Transverse colon (tissue), 4 donors: ENCODE data around the gene FNBP1L. TPM values are rescaled to one million over a fixed set of nuclear protein-coding genes. Genes with fewer than 3 reads are reported as not detected.
A peak's percentile ranks its signal among the peaks of the same experiment; 100 is the strongest.

Source experiments
- DNase-seq: peaks from one replicate; pipeline ENCODE4 v3.0.0-alpha.2; 2019
- H3K27ac ChIP-seq, 4 donors: fragments of 200-600 bp; sonication (generic); 2 replicates each; pipeline ENCODE4 v1.5.1; 2016 to 2018; ENCODE audit warnings: inconsistent platforms in 4 of 4
- H3K27me3 ChIP-seq: fragments of 200-600 bp; sonication (generic); 2 replicates; pipeline ENCODE4 v1.5.1; 2017; ENCODE audit warnings: inconsistent platforms
- H3K36me3 ChIP-seq, 4 donors: fragments of 200-600 bp; sonication (generic); 2 replicates each; pipeline ENCODE4 v1.5.1; 2017 to 2019; ENCODE audit warnings: inconsistent platforms in 4 of 4
- H3K4me1 ChIP-seq, 4 donors: fragments of 200-600 bp; sonication (generic); 2 replicates each; pipeline ENCODE4 v1.5.1; 2017 to 2020; ENCODE audit warnings: inconsistent platforms in 4 of 4
- H3K4me3 ChIP-seq, 4 donors: fragments of 200-600 bp; sonication (generic); 1 replicate in 1 of 4; 2 replicates in 3 of 4; pipeline versions ENCODE4 v1.5.1 to v1.6.1; 2017 to 2019; ENCODE audit warnings: inconsistent platforms in 4 of 4
- H3K9me3 ChIP-seq, 2 donors: fragments of 200-600 bp; sonication (generic); 2 replicates each; pipeline ENCODE4 v1.5.1; 2017 to 2019; ENCODE audit warnings: inconsistent platforms in 2 of 2
- EP300 ChIP-seq: sonication (generic); formaldehyde crosslinking; IDR thresholded peaks from one replicate; pipeline ENCODE4 v1.6.1; 2017; ENCODE audit warnings: antibody characterized with exemption, low read depth
- POLR2A ChIP-seq: fragments of 450-650 bp; IDR thresholded peaks from one replicate; pipeline ENCODE4 v1.6.1; 2016; ENCODE audit warnings: antibody characterized with exemption, mild to moderate bottlenecking, moderate library complexity
- POLR2AphosphoS5 ChIP-seq, 3 donors: sonication (generic); formaldehyde crosslinking; IDR thresholded peaks; one replicate each; pipeline ENCODE4 v1.6.1; 2016; ENCODE audit warnings: antibody characterized with exemption in 3 of 3
- WGBS, 2 donors: methylation state at CpG; one replicate each; pipeline ENCODE4 v1.1.5; 2018; ENCODE audit warnings: low coverage in 1 of 2; 5-methylcytosine and 5-hydroxymethylcytosine counted together
- in situ Hi-C, 4 donors: fragments of 200-750 bp; cut with MboI; loops; one replicate each; pipeline versions ENCODE4 v1.15.0 to v1.15.1; 2017; ENCODE audit warnings: low sequenced_read_pairs in 3 of 4, low pct_ligation_motif_present in 1 of 4, low pct_unique_long_range_greater_than_20kb in 1 of 4
- intact Hi-C: fragments of 100-400 bp; cut with DNase I; formaldehyde crosslinking; loops from one replicate; pipeline ENCODE4 v1.15.1; 2023; ENCODE audit warnings: low total_unique reads
- total RNA-seq, 4 donors: library from RNA; depleted of rRNA; stranded (reverse); fragments of >200 nt; gene quantifications; one replicate each; pipeline ENCODE4 v1.1.0, GENCODE V29; 2016
- TF ChIP-seq, protein P1 (sequence below), 5 experiments: fragments of 200-600 bp in 3 of 5; fragments of 450-650 bp in 2 of 5; sonication (generic) in 3 of 5; IDR thresholded peaks; 1 replicate in 2 of 5; 2 replicates in 3 of 5; pipeline ENCODE4 v1.5.1; 2016 to 2017; ENCODE audit warnings: antibody characterized with exemption in 5 of 5, inconsistent platforms in 3 of 5, mild to moderate bottlenecking in 2 of 5, moderate library complexity in 1 of 5

FNBP1L gene
- total RNA-seq, 4 donors from 2014 or later, result 31.0 to 69.4 (median 49.0) TPM

DNA sequence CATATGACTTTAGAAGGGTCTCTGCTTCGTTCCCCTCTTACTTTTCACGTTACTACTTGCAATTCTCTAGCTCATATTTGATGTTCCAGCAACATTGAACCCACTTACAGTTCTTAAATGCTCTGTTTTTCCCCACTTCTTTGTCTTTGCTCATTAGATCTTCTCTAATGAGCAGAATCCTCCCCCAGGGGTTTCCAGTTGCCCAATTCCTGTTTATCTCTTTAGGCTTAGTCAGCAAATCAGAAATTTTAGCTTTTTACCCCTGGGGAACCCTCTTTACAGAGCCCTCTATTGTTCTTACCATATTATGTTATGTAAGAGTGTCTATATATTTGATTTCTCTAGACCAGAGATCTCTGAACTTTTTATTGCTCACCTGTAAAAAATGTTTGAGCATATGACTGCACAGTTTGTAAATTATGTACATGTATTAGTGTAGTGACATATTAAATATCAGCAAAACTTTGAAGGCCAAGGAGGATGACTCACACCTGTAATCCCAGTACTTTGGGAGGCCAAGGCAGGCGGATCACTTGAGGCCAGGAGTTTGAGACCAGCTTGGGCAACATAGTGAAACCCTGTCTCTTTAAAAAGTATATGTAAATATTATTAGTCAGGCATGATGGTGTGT lies 71.4 kb downstream of the FNBP1L start:
- Histone ChIP-seq H3K4me3 (no peak overlapping the region), H3K27ac (peak overlapping the region; percentile 0 to 54 (median 32)), H3K4me1 (peaks cover 0 to 21% (median 10%) of the 10 kb centered on the region in 4 donors), H3K36me3 (peaks cover 0 to 3% (median 0%) of the 10 kb centered on the region in 4 donors), H3K27me3 (no peaks in the 10 kb centered on the region), H3K9me3 (no peaks in the 10 kb centered on the region)
- in situ Hi-C loops (no loop called here), intact Hi-C loops (no loop called here)
- TF ChIP-seq EP300, result no peak
- TF ChIP-seq POLR2AphosphoS5 (IDR thresholded peaks at IDR 0.05), result peak in 1 of 3 donors; percentile 41
- 54 to 72% methylated on average over 2 to 3 of the region's 3 CpGs for WGBS, 2 donors
- no peak for DNase-seq

DNA sequence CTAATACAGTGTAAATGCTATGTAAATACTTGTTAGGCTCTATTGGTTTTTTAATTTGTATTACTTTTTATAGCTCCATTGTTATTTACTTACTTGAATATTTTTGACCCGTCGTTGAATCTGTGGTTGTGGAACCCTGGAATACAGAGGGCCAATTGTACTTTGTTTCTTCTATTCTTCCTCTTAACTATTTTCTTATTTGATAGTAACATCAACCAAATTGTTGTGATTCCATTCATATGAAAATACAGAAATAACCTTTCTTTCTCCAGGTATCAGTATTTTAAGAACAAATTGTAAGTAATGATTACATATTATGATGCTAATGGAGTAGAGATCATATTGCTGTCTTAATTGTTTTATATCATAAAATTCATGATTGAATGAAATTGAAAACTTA lies 73.7 kb downstream of the FNBP1L start:
- no peaks in the 10 kb centered on the region for H3K27me3 ChIP-seq
- intact Hi-C loops, result no loop called here
- no peaks in the 10 kb centered on the region for H3K9me3 ChIP-seq
- TF ChIP-seq POLR2AphosphoS5 (IDR thresholded peaks at IDR 0.05), result no peak
- TF ChIP-seq, protein P1, sequence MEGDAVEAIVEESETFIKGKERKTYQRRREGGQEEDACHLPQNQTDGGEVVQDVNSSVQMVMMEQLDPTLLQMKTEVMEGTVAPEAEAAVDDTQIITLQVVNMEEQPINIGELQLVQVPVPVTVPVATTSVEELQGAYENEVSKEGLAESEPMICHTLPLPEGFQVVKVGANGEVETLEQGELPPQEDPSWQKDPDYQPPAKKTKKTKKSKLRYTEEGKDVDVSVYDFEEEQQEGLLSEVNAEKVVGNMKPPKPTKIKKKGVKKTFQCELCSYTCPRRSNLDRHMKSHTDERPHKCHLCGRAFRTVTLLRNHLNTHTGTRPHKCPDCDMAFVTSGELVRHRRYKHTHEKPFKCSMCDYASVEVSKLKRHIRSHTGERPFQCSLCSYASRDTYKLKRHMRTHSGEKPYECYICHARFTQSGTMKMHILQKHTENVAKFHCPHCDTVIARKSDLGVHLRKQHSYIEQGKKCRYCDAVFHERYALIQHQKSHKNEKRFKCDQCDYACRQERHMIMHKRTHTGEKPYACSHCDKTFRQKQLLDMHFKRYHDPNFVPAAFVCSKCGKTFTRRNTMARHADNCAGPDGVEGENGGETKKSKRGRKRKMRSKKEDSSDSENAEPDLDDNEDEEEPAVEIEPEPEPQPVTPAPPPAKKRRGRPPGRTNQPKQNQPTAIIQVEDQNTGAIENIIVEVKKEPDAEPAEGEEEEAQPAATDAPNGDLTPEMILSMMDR (IDR thresholded peaks at IDR 0.05), result no peak
- TF ChIP-seq POLR2A, result no peak
- TF ChIP-seq EP300, result no peak
- H3K4me1 ChIP-seq, result peaks cover 0 to 21% (median 10%) of the 10 kb centered on the region in 4 donors
- H3K4me3 ChIP-seq, result no peak overlapping the region
- in situ Hi-C loops, result no loop called here
- peaks cover 0 to 3% (median 0%) of the 10 kb centered on the region in 4 donors for H3K36me3 ChIP-seq
- no peak overlapping the region for H3K27ac ChIP-seq
- no peak for DNase-seq
- WGBS, 2 donors, result 93 to 96% methylated on average over 2 of the region's 2 CpGs

DNA sequence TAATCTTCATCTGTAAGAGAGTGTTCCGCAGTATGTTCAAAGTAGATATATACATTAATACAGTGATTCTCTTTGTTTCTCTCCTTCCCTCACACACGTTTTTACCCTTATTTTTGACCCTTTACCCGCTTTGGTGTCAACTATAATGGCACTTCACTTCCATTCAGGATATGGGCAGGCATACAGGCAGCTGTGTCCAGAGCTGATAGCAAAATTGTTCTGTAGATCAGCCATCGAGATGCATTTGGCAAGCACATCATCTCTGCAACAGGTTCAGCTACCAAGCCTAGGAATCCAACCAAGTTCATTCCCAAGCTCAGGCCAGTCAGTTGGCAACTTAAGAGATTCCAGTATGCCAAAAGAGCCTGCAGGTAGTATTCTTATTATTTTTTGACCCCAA lies 74.8 kb downstream of the FNBP1L start:
- Histone ChIP-seq H3K9me3 (no peaks in the 10 kb centered on the region), H3K27ac (no peak overlapping the region), H3K27me3 (no peaks in the 10 kb centered on the region), H3K4me3 (no peak overlapping the region), H3K36me3 (peaks cover 0 to 3% (median 0%) of the 10 kb centered on the region in 4 donors), H3K4me1 (peaks cover 0 to 21% (median 10%) of the 10 kb centered on the region in 4 donors)
- in situ Hi-C loops, result no loop called here
- TF ChIP-seq POLR2A, result no peak
- no peak for TF ChIP-seq POLR2AphosphoS5 (IDR thresholded peaks at IDR 0.05)
- TF ChIP-seq EP300, result no peak
- TF ChIP-seq, protein P1 (IDR thresholded peaks at IDR 0.05), result no peak
- DNase-seq, result no peak
- WGBS, 2 donors, result 81 to 83% methylated on average over 3 to 4 of the region's 4 CpGs
- intact Hi-C loops, result no loop called here

DNA sequence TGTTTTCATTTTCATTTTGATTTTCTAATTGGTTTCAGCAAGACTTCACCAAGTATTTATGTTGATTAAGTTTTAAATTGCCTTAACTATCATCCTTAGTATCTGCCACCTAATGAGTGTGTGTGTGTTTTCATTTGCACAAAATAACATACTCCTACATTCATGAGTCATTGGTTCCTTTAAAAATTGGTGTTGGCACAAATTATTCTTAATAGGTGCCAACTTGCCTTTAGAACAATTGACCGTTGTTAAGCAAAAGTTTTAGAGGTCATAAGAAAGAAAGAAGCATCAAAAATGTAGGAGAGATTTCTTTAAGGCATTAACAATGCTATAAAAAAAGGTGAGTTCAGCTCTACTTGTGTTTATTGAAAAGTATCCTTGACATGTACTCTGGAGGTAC lies 77.5 kb downstream of the FNBP1L start:
- intact Hi-C loops, result no loop called here
- H3K4me3 ChIP-seq, result no peak overlapping the region
- peaks cover 0 to 1% (median under 1%) of the 10 kb centered on the region in 4 donors for H3K4me1 ChIP-seq
- H3K27ac ChIP-seq, result no peak overlapping the region
- no peak for DNase-seq
- in situ Hi-C loops, result no loop called here
- H3K36me3 ChIP-seq, result peaks cover 0 to 3% (median 0%) of the 10 kb centered on the region in 4 donors
- WGBS, 2 donors, result 88 to 100% methylated on average over 1 of the region's 1 CpG
- TF ChIP-seq EP300 (no peak), POLR2A (no peak), POLR2AphosphoS5 (IDR thresholded peaks at IDR 0.05) (no peak)
- TF ChIP-seq, protein P1 (IDR thresholded peaks at IDR 0.05), result no peak
- no peaks in the 10 kb centered on the region for H3K27me3 ChIP-seq
- H3K9me3 ChIP-seq, result no peaks in the 10 kb centered on the region
